Lung (tissue), 12 donors: ENCODE data around the gene RNF220. TPM values are rescaled to one million over a fixed set of nuclear protein-coding genes. Genes with fewer than 3 reads are reported as not detected.

Experiments used
- ATAC-seq: fragments of 200-7000 bp; cut with Tn5 transposase; one replicate; pipeline ENCODE4 v1.9.1; 2020; ENCODE audit warnings: moderate number of reproducible peaks; ENCODE audit not compliant: insufficient read depth, low FRiP score
- DNase-seq, 3 donors: peaks; one replicate each; pipeline ENCODE4 v3.0.0-alpha.2; 2013 to 2017
- H3K27ac ChIP-seq, 2 donors: one replicate each; pipeline ENCODE4 v1.5.1; 2013; ENCODE audit warnings: mild to moderate bottlenecking in 2 of 2, moderate library complexity in 2 of 2, control low read depth in 1 of 2, inconsistent platforms in 1 of 2, low read depth in 1 of 2, low read length in 1 of 2
- H3K27me3 ChIP-seq, 3 donors: one replicate each; pipeline ENCODE4 v1.5.1; 2013; ENCODE audit warnings: low read length in 2 of 3; ENCODE audit not compliant: control insufficient read depth in 3 of 3, insufficient read depth in 3 of 3
- H3K36me3 ChIP-seq, 4 donors: one replicate each; pipeline ENCODE4 v1.5.1; 2013; ENCODE audit warnings: low read length in 4 of 4, mild to moderate bottlenecking in 1 of 4, moderate library complexity in 1 of 4; ENCODE audit not compliant: control insufficient read depth in 4 of 4, insufficient read depth in 4 of 4
- H3K4me1 ChIP-seq, 5 donors: one replicate each; pipeline ENCODE4 v1.5.1; 2013; ENCODE audit warnings: low read length in 5 of 5, mild to moderate bottlenecking in 2 of 5, moderate library complexity in 1 of 5; ENCODE audit not compliant: control insufficient read depth in 5 of 5, insufficient read depth in 5 of 5
- H3K4me3 ChIP-seq: one replicate; pipeline ENCODE4 v1.5.1; 2013; ENCODE audit warnings: mild to moderate bottlenecking, control low read depth, moderate library complexity
- H3K9ac ChIP-seq, 2 donors: one replicate each; pipeline ENCODE4 v1.5.1; 2013; ENCODE audit warnings: low read length in 2 of 2, control low read depth in 1 of 2; ENCODE audit not compliant: insufficient read depth in 1 of 2
- H3K9me3 ChIP-seq, 4 donors: one replicate each; pipeline ENCODE4 v1.5.1; 2013; ENCODE audit warnings: low read length in 3 of 4, mild to moderate bottlenecking in 1 of 4, moderate library complexity in 1 of 4; ENCODE audit not compliant: control insufficient read depth in 4 of 4, insufficient read depth in 3 of 4
- CTCF ChIP-seq: IDR thresholded peaks from 2 replicates; pipeline ENCODE4 v1.5.1; 2012; ENCODE audit warnings: mild to moderate bottlenecking; ENCODE audit errors: control extremely low read depth, extremely low read depth
- WGBS, 2 donors: extraction: QIAGEN DNeasy Blood & Tissue Kit; methylation state at CpG; one replicate each; pipeline ENCODE4 v1.1.7; 2013; 5-methylcytosine and 5-hydroxymethylcytosine counted together
- polyA plus RNA-seq, 2 donors: library from polyadenylated mRNA; stranded (reverse); fragments of 200-250 nt; gene quantifications; one replicate each; pipeline ENCODE4 v1.2.1, GENCODE V29; 2013
- total RNA-seq, 2 donors: library from RNA; depleted of rRNA in 1 of 2; stranded (reverse); fragments of >200 nt in 1 of 2; gene quantifications; one replicate each; pipeline ENCODE4 v1.2.1, GENCODE V29; 2014 to 2021
- donor health status: control.
- donor health status: control.
- donor health status: Bipolar disorder and iron deficiency.
- donor health status: healthy.
- donor health status: DM: yes; HTN: yes; CAD: no.

The RNF220 gene
- total and polyA plus RNA-seq, 4 donors, result 44.9 to 75.8 (median 69.5) TPM

GRCh38 chr1:44565259-44565750 lies 160.2 kb downstream of the RNF220 start:
- WGBS, 2 donors, result 81 to 89% methylated on average over 5 of the region's 5 CpGs
- DNase-seq (no peak), ATAC-seq (no peak)
- H3K27me3 ChIP-seq, result no peaks in the 10 kb centered on the region
- no peak overlapping the region for H3K9ac ChIP-seq
- no peak for TF ChIP-seq CTCF
- no peak overlapping the region for H3K4me3 ChIP-seq
- H3K36me3 ChIP-seq, result no peaks in the 10 kb centered on the region
- no peaks in the 10 kb centered on the region for H3K4me1 ChIP-seq
- no peaks in the 10 kb centered on the region for H3K9me3 ChIP-seq
- no peak overlapping the region for H3K27ac ChIP-seq

- no peak for DNase-seq
- Histone ChIP-seq H3K9ac (no peak overlapping the region), H3K36me3 (no peaks in the 10 kb centered on the region), H3K27ac (no peak overlapping the region), H3K9me3 (no peaks in the 10 kb centered on the region), H3K27me3 (no peaks in the 10 kb centered on the region), H3K4me1 (no peaks in the 10 kb centered on the region), H3K4me3 (no peak overlapping the region)
- no peak for TF ChIP-seq CTCF
- no peak for ATAC-seq
- WGBS, 2 donors, result 91 to 96% methylated on average over 6 of the region's 6 CpGs
Measured at GRCh38 chr1:44565833-44566232, 160.8 kb downstream of the RNF220 start.

- TF ChIP-seq CTCF, result no peak
- WGBS, 2 donors, result 88 to 90% methylated on average over 7 of the region's 7 CpGs
- ATAC-seq, result no peak
- Histone ChIP-seq H3K9ac (no peak overlapping the region), H3K9me3 (no peaks in the 10 kb centered on the region), H3K4me3 (no peak overlapping the region), H3K27ac (no peak overlapping the region), H3K27me3 (no peaks in the 10 kb centered on the region), H3K36me3 (no peaks in the 10 kb centered on the region), H3K4me1 (no peaks in the 10 kb centered on the region)
- DNase-seq, result no peak
Measured at GRCh38 chr1:44566281-44567046, 161.4 kb downstream of the RNF220 start.
